Inflammatory macrophage treated with lipopolysaccharide for 1 hour (primary cell): ENCODE measurements around the gene ATP5F1E.

ENCODE experiments used
- DNase-seq, 2 donors: peaks; one replicate each; pipeline ENCODE4 v3.0.0-alpha.2; 2020 to 2022

Gene ATP5F1E

DNA sequence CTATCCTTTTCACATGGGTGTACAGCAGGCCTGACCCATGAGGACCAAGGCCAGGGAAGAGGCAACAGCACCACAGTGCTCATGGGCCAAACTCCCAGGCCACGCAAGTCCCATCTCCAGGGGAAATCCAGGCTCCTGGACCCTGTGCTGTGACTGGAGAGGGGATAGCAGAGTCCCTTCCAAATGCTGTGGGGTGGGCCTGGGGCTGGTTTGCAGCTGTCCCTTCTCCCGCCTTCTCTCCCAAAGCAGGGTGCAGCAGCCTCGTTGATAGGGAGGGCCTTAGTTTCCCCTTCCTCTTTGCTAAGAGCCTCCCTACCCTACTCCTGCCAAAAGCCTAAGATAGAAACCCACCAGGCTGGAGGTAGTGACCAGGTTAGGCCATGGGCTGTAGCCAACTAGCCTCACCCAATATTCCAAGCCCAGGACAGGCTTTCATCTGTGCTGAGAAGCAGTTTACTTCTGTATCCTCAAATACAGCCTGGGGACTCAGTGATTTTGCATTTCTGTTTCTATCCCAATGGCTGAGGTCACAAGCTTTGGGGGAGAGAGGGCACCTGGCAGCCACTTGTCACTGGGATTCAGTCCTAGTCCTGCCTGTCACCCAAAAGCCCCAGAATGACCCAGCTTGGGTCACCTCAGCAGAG, 26.5 kb downstream of the ATP5F1E start:
- no peak for DNase-seq

DNA sequence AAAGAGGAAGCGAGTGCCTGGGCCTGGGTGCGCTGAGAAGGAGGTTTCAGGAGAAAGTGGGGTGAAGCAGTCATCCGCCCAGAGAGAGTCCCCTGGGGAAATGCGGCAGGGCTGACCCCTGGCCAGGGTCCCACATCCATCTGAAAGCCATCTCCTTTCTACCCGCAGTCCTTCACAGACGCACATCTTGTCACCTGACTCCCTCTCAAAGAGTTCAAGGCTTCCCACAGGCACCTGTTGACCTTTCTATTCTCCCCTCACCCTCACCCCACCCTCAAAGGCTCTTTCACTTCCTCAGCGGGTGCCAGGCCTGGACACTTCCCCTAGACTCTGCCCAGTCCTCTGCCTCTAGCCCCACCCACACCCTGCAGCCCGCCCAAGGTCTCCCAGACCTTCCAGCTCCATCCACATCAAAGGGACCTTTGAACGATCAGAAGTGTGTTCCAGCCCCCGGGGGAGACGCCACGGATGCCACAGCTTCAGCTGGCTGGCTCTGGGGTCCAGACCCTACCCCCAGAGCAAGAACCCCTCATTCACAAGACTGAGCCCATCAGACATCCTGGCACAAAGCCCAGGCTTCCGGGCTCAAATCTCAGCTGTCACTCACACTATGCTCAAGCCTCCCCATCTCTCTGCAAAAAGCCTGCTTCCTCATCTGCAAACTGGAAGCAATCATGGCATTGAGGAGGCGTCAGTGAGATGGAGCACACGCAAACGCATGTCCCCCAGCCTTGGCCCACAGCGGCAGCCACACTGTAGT, 27.2 kb downstream of the ATP5F1E start:
- DNase-seq, result peak; percentile 70 to 83

DNA sequence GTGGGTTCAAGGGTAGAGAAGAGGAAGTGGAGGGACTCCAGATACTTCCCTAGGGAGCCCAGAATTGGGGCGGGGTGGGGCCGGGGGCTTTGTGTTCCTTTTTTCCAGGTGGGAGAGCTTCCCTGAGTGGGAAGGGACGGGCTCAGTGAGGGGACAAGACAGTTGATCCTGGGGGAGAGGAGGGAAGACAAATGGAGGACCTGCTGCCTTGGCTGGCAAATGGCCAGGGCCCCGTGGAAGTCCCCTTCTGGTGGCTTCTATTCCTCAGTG, 27.7 kb downstream of the ATP5F1E start:
- DNase-seq, result peak; percentile 86 to 87

DNA sequence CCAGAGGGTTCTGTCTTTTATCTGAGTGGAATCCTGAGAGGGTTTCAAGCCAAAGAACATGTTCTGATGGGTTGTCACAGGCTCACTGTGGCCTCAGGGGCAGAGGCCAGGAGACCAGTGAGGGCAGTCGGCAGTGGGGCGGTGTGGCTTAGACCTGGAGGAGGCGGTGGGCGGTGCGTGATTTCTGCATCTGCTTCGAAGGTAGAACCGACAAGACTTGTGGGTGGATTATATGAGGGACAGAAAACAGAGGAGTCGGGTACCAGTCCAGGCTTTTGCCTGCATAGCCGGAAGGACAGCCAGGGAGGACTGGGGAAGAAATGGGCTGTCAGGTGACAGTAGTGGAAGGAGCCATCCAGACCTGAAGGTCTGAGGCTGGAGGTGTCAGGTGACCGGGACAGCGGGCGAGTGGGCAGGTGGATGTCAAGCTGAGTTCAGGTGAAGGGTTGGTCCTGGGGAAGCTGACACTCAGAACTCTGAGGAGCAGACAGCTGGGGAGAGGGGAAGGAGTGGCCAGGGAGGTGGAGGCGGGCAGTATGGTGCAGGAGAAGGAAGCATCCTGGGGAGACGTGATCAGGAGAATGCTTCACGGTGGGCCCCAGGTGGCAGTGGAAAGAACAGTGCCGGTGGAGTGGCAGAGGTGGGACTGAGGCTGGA, 28.2 kb downstream of the ATP5F1E start:
- DNase-seq, result no peak

DNA sequence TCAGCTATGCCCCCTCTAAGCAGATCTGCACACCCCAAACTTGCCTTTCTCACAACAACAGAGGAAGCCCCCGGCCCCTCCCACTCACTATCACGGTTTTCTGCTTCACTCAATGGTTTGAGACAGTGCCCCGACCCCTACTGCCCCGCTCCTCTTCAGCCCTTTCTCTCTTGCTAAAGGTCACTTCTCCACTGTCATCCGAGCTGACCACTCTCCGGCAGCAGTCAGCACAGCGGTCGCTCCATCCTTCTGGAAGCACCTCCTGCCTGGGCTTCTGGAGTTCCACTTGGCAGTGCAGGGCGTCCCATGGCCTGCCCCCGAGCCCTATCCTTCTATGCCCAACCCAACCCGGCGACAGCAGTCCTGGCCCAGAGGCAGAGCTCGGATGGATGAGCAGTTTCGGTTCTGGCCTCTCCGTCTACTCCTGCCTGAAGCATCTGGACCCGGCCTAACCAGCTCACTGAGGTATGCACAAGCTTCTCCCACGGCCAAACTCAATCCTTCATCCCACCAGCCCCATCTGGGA, 29.2 kb downstream of the ATP5F1E start:
- DNase-seq, result no peak

DNA sequence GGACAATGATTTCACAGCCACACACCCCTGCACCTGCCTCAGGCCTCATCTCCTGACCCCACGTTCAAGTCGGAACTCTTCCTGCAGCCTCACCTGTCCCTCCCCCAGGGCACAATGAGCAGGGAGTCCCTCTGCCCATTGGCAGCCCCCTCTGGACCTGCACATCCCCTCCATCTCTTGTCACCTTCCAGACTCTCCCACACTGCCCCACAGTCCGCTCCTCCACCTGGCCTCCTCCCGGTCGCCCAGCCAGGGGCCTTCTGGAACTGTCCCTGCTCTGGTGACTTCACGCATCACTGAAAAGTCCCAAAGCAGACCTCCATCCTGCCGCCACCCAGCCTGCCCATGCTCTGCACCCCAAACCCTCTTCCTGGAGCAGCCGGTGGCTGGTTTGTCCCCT, 29.7 kb downstream of the ATP5F1E start:
- DNase-seq, result no peak

DNA sequence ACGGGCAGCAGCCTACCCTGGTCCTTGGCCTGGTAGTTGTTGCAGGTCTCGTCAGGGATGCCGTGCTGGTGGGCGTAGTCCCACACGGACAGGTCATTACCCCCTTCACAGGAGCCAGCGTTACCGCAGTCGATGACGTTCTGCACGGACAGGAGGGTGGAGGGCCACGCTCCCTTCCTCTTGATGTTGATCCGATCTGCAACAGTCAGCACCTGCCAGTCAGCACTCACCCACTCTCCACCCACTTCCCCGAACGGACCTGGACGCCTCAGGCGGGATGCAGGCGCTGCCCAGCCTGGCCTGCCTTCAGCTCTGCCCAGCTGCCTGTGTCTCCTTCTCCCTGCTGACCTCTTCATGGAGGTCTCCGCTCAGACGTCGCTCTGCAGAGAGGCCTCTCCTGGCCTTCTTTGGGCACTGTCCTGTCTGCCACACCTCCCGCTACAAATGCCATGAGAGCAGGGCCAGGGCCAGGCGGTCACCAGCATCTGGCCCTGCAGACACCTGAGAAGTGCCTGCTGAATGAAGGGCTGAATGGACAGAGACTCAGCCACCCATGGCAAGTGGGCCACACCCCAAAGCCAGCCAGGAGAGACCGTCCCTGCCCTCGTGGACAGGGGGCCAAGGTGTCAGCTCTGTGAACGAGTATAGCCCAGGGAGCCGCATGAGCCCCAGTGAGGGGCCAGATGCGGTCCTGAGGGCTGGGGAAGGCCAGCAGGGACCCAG, 30.5 kb downstream of the ATP5F1E start:
- DNase-seq, result no peak

DNA sequence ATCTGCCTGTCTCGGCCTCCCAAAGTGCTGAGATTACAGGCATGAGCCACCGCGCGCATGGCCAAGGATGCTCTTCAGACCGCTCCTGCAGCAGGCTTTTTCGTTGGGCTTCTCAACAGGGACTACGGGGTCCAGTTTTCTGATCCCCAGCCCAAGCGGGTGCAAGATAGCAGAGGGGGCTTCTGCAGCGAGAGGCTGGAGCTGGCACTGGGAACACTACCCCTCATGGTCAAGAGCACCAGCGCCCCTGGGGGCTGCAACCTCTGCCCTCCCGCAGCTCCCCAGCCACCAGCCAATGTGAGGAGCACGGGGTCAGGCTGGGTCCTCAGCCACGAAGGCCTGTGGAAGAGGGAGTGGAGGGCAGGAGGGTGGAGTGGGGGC, 31.1 kb downstream of the ATP5F1E start:
- DNase-seq, result no peak

DNA sequence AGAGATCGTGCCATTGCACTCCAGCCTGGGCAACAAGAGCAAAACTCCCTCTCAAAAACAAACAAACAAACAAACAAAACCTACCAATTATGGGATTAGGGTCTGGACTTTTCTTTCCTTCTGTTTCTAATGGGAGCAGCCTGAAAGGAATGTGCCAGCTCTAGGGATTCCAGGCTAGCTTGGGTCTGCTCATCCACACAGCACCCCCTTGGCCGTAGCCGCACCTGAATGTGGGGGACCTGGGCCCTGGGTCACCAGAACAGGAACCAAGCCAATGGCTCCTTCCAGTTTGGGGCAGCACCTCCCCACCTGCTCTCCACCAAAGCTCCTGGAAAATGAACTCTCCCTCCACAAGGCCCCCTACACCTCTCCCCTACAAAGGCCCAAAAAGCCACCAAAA, 31.8 kb downstream of the ATP5F1E start:
- no peak for DNase-seq

DNA sequence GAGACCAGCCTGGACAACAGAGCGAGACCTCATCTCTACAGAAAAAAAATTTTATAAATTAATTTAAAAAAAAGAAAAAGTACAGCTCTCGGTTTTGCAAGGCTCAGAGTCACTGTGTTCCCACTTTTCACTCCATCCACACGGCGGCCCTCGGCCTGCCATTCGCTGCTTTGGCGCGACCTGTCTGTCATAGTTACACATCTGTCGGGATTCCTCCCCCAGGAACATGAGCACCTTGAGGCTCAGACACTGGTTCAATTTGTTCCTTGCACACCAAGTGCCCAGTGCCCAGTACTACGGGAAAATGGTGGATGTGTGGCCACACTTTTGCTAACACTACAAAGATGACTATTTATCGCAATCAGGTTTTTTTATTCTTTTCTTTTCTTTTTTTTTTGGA, 33.5 kb downstream of the ATP5F1E start:
- DNase-seq, result no peak

DNA sequence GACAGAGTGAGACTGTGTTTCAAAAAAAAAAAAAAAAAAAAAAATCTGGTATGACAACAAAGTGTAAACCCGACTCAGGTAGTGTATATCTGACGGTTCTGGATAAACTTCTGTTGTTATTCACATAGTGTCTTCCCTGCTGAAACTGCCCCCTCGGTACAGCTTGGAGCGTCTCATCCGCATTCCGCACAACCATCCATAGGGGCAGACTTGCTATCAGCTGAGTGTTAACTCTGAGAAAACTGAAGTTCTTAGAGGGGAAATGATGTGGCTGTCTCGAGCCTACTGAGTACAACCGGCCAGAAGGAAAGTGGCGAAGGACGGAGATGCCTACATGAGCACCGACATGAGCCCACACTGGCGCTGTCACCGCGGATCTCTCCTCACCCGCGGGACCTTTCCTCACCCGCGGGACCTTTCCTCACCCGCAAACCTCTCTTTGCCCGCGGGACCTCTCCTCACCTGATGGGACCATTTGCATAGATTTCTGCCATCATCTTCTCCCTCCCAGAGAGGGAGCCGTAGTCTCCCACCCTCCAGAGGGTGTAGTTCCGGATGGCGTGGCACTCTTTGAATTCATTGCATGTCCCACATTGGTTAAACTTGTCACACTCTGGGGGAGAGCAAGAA, 34.9 kb downstream of the ATP5F1E start:
- no peak for DNase-seq

DNA sequence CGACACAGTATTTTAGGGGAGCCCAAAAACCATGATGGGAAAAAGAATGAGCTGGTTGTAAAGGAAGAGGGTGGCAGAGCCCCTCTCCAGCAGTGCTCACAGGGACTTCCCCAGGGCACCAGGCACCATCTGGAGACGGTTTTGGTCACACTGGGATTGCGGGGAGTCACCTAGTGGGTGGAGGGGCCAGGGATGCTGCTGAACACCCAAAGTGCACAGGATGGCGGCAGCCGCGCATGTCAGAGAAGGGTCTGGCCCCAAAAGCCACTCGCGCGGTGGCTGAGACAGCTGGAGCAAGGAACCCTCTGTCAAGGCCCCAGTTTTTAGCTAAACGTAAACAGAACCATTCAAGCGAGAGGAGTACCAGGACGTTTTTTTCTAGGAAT, 35.9 kb downstream of the ATP5F1E start:
- DNase-seq, result no peak

DNA sequence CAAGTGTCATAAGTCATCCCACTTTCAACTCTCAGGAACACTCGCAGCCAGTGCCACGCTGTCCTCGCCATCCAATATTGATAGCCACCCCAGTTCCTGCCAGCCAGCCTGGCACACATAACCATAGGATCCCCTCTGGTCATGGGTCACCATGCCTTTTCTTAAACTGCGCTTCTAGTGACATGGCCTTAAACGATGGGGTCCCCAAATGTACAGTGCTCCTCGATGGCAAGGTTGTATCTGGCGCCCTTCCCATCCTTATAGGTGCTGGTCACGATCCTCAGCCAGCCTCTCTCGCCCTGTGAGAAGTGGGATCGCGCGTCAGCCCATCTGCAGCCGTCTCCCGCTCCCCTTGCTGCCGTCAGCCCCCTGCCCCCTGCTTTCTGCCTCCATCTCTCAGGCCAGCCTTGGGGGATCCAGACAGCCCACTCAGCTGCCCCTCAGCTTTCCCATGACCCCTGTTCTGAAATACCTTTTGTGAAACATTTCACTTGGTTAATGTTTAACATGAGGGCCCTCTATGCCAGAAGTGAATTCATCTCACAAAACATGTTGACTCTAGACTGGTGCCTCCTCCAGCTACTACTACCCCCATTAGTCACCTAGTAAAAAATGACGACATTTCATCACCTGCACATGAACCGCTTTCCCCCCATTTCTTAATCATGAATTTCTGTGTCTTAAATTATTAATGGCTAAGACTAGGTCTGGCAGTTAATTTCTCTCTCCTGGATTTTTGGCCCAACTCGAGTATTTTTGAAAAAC, 36.5 kb downstream of the ATP5F1E start:
- no peak for DNase-seq

DNA sequence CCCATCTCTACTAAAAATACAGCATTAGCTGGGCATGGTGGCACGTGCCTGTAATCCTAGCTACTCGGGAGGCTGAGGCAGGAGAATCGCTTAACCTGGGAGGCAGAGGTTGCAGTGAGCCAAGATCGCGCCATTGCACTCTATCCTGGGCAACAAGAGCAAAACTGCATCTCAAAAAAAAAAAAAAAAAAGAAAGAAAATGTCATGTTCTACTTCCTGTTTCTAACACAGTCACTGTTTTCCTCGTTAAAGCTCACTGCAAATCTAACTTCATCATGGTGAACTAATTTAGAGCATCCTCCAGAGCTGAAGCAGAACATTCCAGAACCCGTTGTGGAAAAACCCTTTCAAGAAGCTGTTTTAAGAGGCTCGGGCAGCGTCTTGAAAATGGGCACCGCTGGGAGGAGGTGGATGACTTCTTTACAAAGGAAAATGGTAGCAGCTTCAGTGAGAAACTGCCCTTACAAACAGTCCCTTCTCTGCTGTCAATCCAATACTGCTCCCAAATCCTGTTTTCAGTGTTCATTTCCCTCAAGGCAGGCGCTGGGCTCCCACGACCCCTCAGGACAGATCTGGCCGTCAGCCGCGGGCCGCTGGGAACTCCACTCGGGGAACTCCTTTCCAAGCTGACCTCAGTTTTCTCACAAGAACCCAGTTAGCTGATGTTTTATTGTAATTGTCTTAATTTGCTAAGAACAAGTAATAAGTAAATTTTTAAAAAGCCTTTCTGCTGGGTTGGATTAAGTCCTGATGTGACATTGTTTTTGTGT, 37.6 kb downstream of the ATP5F1E start:
- DNase-seq, result no peak

DNA sequence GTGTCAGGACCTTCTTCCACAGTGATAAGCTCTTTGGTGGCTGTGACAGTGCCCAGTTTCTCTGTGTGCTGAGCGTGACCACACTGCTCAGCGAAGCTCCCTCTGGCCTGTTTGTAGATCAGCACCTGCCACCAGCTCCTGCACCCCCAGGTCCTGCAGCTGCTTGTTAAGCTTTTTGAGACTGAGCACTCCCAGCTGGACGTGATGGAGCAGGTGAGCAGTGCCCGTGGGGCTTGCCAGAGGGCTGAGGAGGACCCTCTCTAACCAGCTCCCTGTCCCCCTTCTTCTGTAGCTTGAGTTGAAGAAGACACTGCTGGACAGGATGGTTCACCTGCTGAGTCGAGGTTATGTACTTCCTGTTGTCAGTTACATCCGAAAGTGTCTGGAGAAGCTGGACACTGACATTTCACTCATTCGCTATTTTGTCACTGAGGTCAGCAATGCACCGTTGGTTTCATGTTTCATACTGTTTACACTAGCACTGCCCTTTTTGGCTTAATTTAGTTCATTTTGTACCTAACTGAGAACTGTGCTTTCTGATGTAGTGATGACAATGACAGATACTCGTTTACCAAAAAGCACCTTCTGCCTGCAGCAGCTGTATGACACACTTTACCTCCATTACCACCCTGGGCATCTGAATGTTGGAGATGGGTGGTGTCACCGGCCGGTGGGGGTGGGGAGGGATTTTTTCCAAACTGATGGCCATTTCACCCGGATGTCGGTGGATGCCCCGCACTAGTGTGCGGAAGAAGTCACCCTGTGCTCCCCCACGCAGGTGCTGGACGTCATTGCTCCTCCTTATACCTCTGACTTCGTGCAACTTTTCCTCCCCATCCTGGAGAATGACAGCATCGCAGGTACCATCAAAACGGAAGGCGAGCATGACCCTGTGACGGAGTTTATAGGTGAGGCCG, 38.5 kb downstream of the ATP5F1E start:
- DNase-seq, result no peak

DNA sequence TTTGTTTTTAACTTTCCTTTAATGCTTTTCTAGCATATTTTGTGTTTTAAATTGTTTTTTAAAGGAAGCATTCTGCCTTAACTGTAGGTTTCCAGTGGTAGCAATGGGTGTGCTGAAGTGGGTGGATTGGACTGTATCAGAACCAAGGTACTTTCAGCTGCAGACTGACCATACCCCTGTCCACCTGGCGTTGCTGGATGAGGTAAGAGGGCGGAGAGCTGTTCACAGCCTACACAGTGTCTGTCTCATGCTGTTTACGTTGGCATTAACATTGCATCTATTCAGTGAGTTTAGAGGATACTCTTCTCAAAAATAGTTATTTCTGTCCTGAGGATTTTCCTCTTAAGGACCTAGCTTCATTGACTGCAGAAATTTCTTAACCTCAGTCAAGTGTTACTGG, 39.2 kb downstream of the ATP5F1E start:
- no peak for DNase-seq

DNA sequence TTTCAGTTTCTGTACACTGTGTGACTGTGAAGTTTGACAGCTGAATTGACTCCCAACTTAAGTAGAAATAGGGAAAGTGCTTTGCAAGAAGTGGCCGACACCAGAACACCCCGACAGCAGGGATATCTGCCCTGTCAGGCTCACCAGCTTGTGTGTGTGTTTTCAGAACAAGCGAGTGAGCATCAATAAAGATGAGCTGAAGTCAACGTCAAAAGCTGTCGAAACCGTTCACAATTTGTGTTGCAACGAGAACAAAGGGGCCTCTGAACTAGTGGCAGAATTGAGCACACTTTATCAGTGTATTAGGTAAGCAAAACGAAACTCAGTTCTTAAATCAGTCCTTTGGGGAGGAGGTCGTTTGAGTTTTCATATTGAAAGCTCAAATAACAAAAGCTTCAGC, 40.4 kb downstream of the ATP5F1E start:
- DNase-seq, result no peak

DNA sequence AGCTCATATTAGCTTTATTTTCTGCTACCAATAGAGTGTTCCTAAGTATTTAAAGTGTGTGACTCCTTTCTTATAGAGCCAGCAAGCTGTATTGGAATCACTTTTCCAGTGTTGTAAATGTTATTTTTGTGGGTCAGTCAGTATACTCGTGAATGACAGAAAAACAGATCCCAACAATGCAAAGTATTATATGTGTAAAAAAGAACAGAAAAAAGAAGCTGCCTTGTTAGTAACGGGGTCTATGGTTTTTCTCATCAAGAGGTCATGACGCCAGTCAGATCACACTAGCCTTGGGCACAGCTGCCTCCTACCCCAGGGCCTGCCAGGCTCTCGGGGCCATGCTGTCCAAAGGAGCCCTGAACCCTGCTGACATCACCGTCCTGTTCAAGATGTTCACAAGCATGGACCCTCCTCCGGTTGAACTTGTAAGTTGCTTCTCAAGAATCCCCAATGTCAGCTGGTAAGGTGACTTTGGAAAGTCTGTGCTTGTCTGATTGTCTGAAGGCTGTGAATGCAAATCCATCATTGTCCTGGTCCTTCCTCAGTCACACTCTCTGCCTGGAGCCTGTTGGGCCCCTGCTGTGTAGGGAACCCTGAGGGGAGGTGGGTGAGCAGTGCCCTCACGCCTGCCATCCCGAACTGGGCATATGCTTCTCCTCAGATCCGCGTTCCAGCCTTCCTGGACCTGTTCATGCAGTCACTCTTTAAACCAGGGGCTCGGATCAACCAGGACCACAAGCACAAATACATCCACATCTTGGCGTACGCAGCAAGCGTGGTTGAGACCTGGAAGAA, 41.3 kb downstream of the ATP5F1E start:
- DNase-seq, result no peak

DNA sequence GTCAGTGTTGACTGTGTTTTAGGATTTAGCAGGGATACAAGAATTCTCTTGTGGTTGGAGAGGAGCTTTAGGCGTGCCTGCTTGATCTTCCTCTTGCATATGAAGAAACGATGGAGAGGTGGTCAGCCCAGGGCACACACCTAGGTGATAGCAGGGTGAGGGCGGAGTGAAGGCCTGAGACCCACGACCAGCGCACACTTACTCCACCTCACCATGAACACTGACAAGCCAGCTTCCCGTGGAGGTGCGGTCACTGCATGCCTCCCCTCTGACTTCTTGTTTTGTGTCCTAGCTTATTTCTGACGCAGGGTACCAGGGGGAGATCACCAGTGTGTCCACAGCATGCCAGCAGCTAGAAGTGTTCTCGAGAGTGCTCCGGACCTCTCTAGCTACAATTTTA, 42.9 kb downstream of the ATP5F1E start:
- no peak for DNase-seq

DNA sequence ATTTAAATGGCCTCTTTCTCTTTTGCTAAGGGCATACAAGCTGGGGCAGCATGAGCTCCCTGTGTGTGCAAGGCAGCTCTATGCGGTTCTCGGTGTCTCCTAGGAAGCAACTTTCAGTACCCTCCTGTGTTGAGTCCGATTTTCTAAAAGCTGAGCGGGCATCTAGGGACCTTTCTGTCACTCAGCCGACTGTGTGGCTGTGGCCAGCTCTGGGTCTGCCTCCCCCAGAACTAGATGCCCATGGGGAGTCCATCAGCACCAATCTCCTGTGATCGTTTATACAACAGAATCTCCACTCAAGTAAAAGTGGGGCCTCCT, 43.6 kb downstream of the ATP5F1E start:
- no peak for DNase-seq
